Measurements from ENCODE around the gene DMXL2.
"Not testable (repeated sequence)": the region's sequence is repeated elsewhere in the genome, so short reads cannot be mapped to it uniquely, and the experiment has no call there.

DMXL2 gene

DNA sequence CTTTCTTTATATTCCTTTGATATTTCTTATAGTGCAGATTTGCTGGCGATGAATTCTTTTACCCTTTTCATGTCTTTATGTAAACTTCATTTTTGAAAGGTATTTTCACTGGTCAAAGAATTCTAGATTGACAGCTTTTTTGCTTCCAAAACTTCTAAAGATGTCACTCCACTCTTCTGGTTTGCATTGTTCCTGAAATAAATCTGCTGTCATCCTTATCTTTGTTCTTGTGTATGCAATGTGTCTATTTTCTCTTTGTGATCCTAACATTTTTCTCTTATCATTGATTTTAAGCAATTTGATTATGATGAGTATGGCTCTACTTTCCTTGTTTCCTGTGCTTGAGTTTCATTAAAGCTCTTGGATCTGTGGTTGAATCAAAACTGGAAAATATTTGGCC, 177.8 kb downstream of the DMXL2 start:
- H3K27me3 ChIP-seq (ENCODE audit: control insufficient read depth, insufficient read depth, low read length) = no peaks in the 10 kb centered on the region
- peaks cover 1% of the 10 kb centered on the region; the same call in 1 of the 2 replicates for H3K4me1 ChIP-seq (ENCODE audit: control insufficient read depth, insufficient read depth, low read length)
- H3K27ac ChIP-seq (ENCODE audit: low read depth, low read length) = no peak overlapping the region
- H3K9me3 ChIP-seq (ENCODE audit: control insufficient read depth, insufficient read depth, low read depth, low read length) = no peaks in the 10 kb centered on the region
- no peak overlapping the region for H3K9ac ChIP-seq (ENCODE audit: low read length)
- H3K4me3 ChIP-seq (ENCODE audit: low read depth, low read length) = no peak overlapping the region
- H3K36me3 ChIP-seq (ENCODE audit: control insufficient read depth, insufficient read depth, low read length) = peaks cover 5% of the 10 kb centered on the region

DNA sequence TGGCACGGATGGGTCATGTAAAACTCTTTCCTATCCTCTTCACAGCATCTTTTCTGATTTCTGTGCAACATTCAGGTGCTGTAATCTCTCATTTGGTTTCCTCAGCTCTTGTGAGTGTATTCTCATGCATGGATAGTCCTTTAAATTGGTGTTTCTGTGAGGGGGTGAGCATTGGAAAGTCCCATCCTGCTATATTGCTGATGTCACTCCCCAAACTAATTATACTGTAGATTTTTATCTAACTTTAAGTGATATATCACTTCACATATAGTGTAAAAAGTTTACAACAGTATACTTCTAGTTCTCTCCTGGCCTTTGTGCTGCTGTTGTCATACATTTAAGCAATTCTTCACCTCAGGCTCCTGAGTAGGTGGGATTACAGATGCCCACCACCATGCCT, 178.5 kb downstream of the DMXL2 start:
- Histone ChIP-seq H3K4me3 (ENCODE audit: low read depth, low read length) (no peak overlapping the region), H3K27me3 (ENCODE audit: control insufficient read depth, insufficient read depth, low read length) (no peaks in the 10 kb centered on the region), H3K27ac (ENCODE audit: low read depth, low read length) (no peak overlapping the region), H3K4me1 (ENCODE audit: control insufficient read depth, insufficient read depth, low read length) (no peaks in the 10 kb centered on the region), H3K9me3 (ENCODE audit: control insufficient read depth, insufficient read depth, low read depth, low read length) (no peaks in the 10 kb centered on the region), H3K9ac (ENCODE audit: low read length) (no peak overlapping the region), H3K36me3 (ENCODE audit: control insufficient read depth, insufficient read depth, low read length) (no peaks in the 10 kb centered on the region; the same call in 1 of the 2 replicates)

DNA sequence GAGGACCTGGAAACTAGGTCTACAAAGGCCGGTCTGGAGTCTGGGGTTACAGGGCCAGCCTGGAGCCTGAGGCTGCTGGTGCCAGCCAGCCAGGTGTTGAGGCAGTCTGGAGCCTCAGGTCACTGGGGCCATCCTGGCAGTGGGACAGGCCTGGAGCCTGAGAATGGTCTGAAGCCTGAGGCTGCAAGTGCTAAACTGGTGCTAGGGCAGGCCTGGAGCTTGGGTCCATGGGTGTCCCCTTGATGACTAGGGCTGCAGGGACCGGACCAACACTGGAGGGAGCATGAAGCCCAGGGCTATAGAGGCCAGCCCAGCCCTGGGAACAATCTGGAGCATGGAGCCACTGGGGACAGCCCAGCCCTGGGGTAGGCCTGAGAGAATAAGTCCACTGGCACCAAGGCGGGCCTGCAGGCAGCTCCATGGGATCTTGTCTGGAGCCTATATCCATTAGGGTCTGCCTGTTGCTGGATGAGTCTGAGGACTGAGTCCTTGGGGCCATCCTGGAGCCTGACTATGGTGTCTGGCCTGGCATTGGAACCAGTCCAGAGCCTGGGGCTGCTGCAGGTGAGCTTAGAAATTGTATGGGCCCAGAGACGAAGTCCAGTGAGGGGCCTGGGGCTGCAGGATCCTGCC, 179.2 kb downstream of the DMXL2 start:
- Histone ChIP-seq H3K27me3 (ENCODE audit: control insufficient read depth, insufficient read depth, low read length) (no peaks in the 10 kb centered on the region), H3K9me3 (ENCODE audit: control insufficient read depth, insufficient read depth, low read depth, low read length) (no peaks in the 10 kb centered on the region), H3K36me3 (ENCODE audit: control insufficient read depth, insufficient read depth, low read length) (no peaks in the 10 kb centered on the region; the same call in 1 of the 2 replicates), H3K4me1 (ENCODE audit: control insufficient read depth, insufficient read depth, low read length) (no peaks in the 10 kb centered on the region), H3K27ac (ENCODE audit: low read depth, low read length) (no peak overlapping the region), H3K9ac (ENCODE audit: low read length) (no peak overlapping the region), H3K4me3 (ENCODE audit: low read depth, low read length) (no peak overlapping the region)

DNA sequence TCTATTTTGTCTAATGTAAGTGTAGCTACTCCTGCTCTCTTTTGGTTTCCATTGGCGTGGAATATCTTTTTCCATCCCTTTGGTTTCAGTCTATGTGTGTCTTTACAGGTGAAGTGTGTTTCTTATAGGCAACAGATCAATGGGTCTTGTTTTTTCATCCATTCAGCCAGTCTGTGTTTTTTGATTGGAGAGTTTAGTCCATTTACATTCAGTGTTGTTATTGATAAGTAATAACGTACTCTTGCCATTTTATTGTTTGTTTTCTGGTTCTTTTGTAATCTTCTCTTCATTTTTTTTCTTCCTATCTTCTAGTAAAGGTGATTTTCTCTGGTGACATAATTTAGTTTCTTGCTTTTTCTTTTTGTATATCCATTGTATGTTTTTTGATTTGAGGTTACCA, 184.0 kb downstream of the DMXL2 start:
- H3K36me3 ChIP-seq (ENCODE audit: control insufficient read depth, insufficient read depth, low read length) = no peaks in the 10 kb centered on the region
- H3K27ac ChIP-seq (ENCODE audit: low read depth, low read length) = no peak overlapping the region
- H3K4me1 ChIP-seq (ENCODE audit: control insufficient read depth, insufficient read depth, low read length) = no peaks in the 10 kb centered on the region
- no peaks in the 10 kb centered on the region for H3K27me3 ChIP-seq (ENCODE audit: control insufficient read depth, insufficient read depth, low read length)
- no peak overlapping the region for H3K9ac ChIP-seq (ENCODE audit: low read length)
- no peak overlapping the region for H3K4me3 ChIP-seq (ENCODE audit: low read depth, low read length)
- no peaks in the 10 kb centered on the region for H3K9me3 ChIP-seq (ENCODE audit: control insufficient read depth, insufficient read depth, low read depth, low read length)

DNA sequence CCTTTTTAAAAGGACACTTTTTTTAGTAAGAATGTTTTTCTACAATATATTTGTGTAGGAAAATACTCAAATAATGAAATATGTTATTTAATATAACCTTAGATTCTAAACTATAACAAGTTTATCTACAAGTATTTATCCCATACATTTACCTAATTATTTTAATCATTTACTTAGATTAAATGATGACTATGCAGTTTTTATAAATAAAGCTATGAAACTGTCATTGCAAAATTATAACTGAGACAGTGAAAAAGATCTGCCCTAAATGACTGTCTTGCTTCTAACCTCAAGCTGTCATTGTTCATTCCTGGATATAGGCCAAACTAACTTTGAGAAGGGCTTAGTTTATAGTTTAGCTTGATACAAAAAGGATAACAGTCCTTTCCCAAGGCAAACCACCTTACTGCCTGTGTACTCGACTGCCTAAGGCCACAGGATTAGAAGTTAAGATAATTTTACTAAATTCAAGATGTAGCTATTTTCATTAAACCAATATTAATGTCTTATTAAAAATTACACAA, 197.0 kb downstream of the DMXL2 start:
- H3K9me3 ChIP-seq (ENCODE audit: control insufficient read depth, insufficient read depth, low read depth, low read length) = peaks cover 14% of the 10 kb centered on the region
- no peak overlapping the region for H3K4me3 ChIP-seq (ENCODE audit: low read depth, low read length)
- no peaks in the 10 kb centered on the region for H3K4me1 ChIP-seq (ENCODE audit: control insufficient read depth, insufficient read depth, low read length)
- H3K36me3 ChIP-seq (ENCODE audit: control insufficient read depth, insufficient read depth, low read length) = no peaks in the 10 kb centered on the region
- H3K9ac ChIP-seq (ENCODE audit: low read length) = no peak overlapping the region
- no peaks in the 10 kb centered on the region for H3K27me3 ChIP-seq (ENCODE audit: control insufficient read depth, insufficient read depth, low read length)
- H3K27ac ChIP-seq (ENCODE audit: low read depth, low read length) = no peak overlapping the region

DNA sequence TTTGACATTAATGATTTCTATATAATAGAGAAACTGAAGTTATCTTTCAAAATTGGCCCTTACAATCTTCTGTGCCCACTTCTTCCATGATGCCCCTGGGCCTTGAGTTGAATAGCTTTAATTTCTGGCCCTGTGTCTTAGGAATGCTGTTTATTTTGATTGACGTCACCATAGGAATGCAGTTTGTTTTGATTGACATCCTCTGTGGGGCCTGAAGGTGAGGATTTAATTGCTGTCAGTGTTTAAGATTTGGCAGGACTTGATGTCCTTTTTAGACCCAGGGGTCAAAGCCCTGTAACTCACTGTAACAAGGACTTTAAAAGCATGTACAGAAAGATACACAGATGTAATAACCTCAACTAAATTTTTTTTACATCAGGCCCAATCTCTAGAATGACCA, 197.8 kb downstream of the DMXL2 start:
- Histone ChIP-seq H3K27ac (ENCODE audit: low read depth, low read length) (no peak overlapping the region), H3K4me3 (ENCODE audit: low read depth, low read length) (no peak overlapping the region), H3K36me3 (ENCODE audit: control insufficient read depth, insufficient read depth, low read length) (no peaks in the 10 kb centered on the region), H3K9ac (ENCODE audit: low read length) (no peak overlapping the region), H3K4me1 (ENCODE audit: control insufficient read depth, insufficient read depth, low read length) (no peaks in the 10 kb centered on the region), H3K27me3 (ENCODE audit: control insufficient read depth, insufficient read depth, low read length) (no peaks in the 10 kb centered on the region), H3K9me3 (ENCODE audit: control insufficient read depth, insufficient read depth, low read depth, low read length) (peaks cover 14% of the 10 kb centered on the region)

DNA sequence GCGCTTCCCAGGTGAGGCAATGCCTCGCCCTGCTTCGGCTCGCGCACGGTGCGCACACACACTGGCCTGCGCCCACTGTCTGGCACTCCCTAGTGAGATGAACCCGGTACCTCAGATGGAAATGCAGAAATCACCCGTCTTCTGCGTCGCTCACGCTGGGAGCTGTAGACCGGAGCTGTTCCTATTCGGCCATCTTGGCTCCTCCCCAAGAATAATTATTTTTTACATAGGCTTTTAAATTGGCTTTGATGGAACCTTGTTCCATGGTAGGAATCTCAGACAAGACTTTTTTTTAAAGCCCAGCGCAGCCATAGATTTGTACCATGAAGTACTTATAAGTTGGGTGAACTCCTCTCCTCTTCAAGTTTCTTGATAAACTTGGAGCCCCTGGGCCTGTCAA, 199.5 kb downstream of the DMXL2 start:
- peaks cover 14% of the 10 kb centered on the region for H3K9me3 ChIP-seq (ENCODE audit: control insufficient read depth, insufficient read depth, low read depth, low read length)
- H3K27ac ChIP-seq (ENCODE audit: low read depth, low read length); H3K4me3 ChIP-seq (ENCODE audit: low read depth, low read length); H3K36me3 ChIP-seq (ENCODE audit: control insufficient read depth, insufficient read depth, low read length); H3K27me3 ChIP-seq (ENCODE audit: control insufficient read depth, insufficient read depth, low read length); H3K9ac ChIP-seq (ENCODE audit: low read length); H3K4me1 ChIP-seq (ENCODE audit: control insufficient read depth, insufficient read depth, low read length): not testable (repeated sequence)

DNA sequence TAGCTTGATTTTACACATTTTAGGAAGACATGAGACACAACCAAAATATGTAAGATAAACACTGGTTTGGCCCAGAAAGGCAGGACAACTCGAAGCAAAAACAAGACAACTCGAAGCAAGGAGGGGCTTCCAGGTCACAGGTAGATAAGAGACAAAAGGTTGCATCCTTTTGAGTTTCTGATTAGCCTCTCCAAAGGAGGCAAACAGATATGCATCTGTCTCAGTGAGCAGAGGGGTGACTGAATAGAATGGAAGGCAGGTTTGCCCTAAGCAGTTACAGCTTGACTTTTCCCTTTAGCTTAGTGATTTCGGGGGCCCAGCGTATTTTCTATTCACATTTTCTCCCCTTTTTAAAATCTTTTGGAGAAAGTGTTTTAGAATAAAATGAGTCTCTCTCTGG, 206.4 kb downstream of the DMXL2 start:
- Histone ChIP-seq H3K36me3 (ENCODE audit: control insufficient read depth, insufficient read depth, low read length) (no peaks in the 10 kb centered on the region), H3K9me3 (ENCODE audit: control insufficient read depth, insufficient read depth, low read depth, low read length) (no peaks in the 10 kb centered on the region), H3K4me3 (ENCODE audit: low read depth, low read length) (no peak overlapping the region), H3K4me1 (ENCODE audit: control insufficient read depth, insufficient read depth, low read length) (peaks cover 8% of the 10 kb centered on the region), H3K27ac (ENCODE audit: low read depth, low read length) (no peak overlapping the region), H3K27me3 (ENCODE audit: control insufficient read depth, insufficient read depth, low read length) (no peaks in the 10 kb centered on the region), H3K9ac (ENCODE audit: low read length) (no peak overlapping the region)

DNA sequence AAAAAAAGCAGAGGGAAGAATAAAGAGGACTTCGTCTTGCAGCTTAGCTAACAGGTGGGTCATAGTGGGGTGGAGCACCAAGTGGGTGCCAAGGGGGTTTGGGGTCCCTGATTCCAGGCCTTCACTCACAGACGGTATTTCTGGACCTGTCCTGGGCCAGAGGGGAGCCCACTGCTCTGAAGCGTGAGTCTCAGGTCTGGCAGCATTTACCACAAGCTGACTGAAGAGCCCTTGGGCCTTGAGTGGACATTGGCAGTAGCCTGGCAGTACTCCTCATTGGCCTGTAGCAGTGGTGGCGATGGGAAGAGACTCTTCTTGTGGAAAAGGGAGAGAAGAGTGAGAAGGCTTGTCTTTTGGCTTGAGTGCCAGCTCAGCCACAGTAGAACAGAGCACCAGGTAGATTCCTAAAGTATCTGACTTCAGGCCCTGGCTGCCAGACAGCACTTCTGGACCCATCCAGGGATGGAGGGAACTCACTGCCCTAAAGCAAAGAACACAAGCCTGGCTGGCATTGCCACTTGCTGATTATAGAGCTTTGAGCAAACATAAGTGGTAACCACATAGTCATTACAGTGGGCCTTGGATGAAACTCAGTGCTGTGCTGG, 208.2 kb downstream of the DMXL2 start:
- H3K4me1 ChIP-seq (ENCODE audit: control insufficient read depth, insufficient read depth, low read length) = peaks cover 8% of the 10 kb centered on the region
- H3K9ac ChIP-seq (ENCODE audit: low read length) = no peak overlapping the region
- no peaks in the 10 kb centered on the region for H3K27me3 ChIP-seq (ENCODE audit: control insufficient read depth, insufficient read depth, low read length)
- no peak overlapping the region for H3K4me3 ChIP-seq (ENCODE audit: low read depth, low read length)
- no peak overlapping the region for H3K27ac ChIP-seq (ENCODE audit: low read depth, low read length)
- no peaks in the 10 kb centered on the region for H3K36me3 ChIP-seq (ENCODE audit: control insufficient read depth, insufficient read depth, low read length)
- H3K9me3 ChIP-seq (ENCODE audit: control insufficient read depth, insufficient read depth, low read depth, low read length) = no peaks in the 10 kb centered on the region

DNA sequence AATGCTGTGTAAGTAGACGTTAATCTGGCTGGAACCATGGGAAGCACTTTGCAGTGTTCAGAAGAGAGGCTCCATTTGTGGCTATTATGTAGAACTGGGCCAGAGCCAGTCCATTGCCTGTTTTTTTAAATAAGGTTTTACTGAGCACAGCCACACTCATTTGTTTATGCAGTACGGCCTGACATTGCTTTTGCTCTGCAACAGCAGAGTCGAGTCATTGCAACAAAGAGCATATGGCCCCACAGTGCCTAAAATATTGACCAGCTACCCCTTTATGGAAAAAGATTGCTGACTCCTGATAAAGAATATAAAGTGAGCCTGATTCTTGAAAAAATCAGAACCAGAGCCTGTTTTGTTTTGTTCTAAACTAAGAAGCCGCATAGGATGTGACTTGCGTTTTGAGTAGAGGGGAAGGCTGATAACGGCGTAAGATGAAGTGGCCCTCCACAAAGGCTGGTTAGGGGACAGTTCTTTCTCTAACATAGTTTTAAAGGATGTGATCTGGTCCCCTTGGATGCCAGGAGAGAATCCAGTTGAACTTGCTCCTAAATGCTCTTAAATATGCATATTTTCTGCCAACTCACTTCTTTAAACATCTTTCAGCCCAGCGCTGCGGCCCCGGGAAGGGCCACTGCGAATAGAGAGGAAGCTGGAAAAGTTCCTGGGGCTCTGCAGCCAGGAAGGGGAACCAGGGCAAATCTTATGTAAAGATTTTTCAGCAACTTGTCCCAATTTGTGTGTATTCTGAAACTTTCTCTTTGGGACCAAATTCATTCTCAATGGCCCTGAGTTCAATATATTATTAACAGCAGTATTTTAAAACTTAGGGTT, 216.7 kb downstream of the DMXL2 start:
- H3K27ac ChIP-seq (ENCODE audit: low read depth, low read length) = no peak overlapping the region
- H3K4me1 ChIP-seq (ENCODE audit: control insufficient read depth, insufficient read depth, low read length) = no peaks in the 10 kb centered on the region
- no peaks in the 10 kb centered on the region for H3K27me3 ChIP-seq (ENCODE audit: control insufficient read depth, insufficient read depth, low read length)
- no peak overlapping the region for H3K4me3 ChIP-seq (ENCODE audit: low read depth, low read length)
- H3K36me3 ChIP-seq (ENCODE audit: control insufficient read depth, insufficient read depth, low read length) = no peaks in the 10 kb centered on the region
- H3K9me3 ChIP-seq (ENCODE audit: control insufficient read depth, insufficient read depth, low read depth, low read length) = no peaks in the 10 kb centered on the region
- no peak overlapping the region for H3K9ac ChIP-seq (ENCODE audit: low read length)

Measured in HUES6 (cell line).